OCI-M2 (cell line): ENCODE results near the gene E2F6.

ENCODE experiments used
- DNase-seq: peaks from one replicate; lab custom pipeline; 2025; ENCODE audit not compliant: unreplicated experiment; lab: John Stamatoyannopoulos, UW

E2F6 gene

DNA sequence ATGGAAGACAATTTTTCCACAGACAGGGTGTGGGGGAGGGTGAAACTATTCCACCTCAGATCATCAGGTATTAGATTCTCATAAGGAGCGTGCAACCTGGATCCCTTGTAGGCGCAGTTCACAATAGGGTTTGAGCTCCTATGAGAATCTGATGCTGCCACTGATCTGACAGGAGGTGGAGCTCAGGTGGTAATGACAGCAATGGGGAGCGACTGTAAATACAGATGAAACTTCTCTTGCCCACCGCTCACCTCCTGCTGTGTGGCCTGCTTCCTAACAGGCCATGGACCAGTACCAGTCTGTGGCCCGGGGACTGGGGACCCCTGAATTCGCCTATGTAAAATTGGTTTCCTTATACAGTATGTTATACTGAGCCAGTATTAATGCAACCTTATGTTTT lies 27.3 kb upstream of the E2F6 start:
- no peak for DNase-seq

DNA sequence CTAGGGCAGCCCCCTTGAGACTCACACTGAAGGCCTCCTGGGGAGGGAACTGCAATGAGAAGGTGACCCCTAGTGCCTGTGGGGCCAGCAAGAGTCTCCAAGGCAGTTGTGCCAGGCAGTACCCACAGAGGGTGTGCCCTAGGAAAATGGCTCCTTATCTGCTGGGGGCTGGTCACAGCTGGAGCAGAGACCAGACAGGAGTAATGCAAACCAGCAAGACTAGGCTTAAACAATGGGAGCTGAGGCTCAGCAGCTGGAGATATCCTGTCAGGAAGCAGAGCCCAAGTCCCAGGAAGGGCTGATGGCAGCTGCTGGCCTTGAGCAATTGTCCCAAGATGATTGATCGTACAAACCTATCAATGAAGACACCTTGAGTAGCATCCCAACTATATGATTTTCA lies 26.8 kb upstream of the E2F6 start:
- no peak for DNase-seq

DNA sequence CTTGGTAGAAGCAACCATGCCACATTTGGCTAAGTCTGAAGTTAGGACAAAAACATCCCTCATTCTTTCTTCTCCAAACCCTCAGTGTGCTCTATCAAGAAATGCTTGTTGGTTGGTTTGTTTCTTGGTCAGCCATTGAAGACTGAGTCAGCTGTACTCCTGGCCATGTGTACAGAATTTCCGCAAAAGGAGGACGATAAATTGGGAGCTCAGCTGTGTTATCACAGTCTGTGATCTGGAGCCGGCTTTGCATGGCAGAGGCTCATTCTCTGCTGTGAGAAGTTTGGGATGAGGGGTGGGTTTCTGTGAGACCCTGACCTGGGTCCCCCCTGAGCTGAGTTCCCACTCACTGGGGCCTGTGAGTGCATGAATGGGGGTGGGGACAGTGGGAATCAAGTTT lies 26.3 kb upstream of the E2F6 start:
- no peak for DNase-seq

DNA sequence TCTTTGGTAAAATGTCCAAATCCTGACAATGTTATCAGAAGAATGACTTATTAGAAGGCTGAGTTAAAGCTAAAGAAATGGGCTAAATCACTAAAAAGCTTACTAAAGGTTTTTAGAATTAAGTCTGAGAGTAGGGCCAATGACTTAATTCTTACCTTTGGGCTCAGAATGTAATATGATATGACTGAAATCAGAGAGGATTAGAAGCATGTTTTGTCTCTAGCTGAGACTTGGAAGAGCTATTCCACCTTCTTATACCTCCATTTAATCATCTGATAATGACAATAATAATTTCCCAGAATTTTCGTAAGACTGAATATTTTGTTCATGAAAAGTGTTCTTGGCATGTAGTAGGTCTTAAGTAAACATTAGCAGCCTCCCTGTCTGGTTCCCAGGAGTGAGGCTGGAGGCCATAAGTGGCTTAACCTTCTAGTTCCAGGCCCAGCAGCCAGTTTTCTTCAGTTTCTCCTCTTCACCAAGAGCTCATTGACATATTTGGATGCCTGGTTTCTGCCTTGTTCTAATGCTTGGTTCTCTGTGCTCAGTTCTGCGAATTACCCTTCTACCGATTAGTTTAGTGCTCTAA lies 25.5 kb upstream of the E2F6 start:
- no peak for DNase-seq

GRCh38 chr2:11490194-11490593 lies 24.2 kb upstream of the E2F6 start:
- DNase-seq, result no peak

- no peak for DNase-seq
Measured at GRCh38 chr2:11488809-11489208, 22.8 kb upstream of the E2F6 start.

DNA sequence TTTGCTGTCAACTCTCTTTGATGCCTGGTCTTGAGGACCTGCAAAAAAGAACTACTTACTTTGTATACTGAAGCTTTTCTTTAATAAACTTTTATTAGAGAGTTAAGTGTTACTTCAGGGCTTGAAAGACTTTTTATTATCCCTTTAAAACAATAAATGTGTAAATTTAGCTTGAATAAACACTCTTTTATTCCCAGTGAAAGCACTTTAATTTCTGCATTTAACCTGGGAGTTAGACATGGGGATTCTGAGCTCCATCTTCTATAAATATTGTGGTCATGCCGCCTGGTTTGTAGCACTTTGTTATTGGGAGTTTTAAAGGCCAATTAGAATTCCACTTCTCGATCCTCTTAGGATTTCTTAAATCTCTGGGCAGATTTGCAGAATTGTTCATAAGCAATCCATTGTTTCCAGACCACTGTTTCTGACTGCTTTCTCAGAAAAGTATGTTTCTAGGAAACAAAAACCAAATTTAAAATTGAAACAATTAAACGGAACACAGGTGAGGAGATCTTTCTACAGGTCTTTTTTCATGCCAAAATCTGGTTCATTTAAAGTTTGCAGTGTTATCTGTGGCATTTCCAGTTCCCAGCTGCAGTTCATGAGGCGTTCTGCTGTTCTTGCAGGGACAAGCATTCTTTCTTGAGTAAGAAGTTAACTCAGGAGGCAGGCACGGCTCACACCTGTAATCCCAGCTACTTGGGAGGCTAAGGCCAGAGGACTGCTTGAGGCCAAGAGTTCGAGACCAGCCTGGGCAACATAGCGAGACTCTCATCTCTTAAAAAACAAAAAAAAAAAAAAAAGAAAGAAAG lies 18.1 kb upstream of the E2F6 start:
- no peak for DNase-seq

- peak; percentile 12 for DNase-seq
Measured at GRCh38 chr2:11482473-11483035, 16.6 kb upstream of the E2F6 start.

DNA sequence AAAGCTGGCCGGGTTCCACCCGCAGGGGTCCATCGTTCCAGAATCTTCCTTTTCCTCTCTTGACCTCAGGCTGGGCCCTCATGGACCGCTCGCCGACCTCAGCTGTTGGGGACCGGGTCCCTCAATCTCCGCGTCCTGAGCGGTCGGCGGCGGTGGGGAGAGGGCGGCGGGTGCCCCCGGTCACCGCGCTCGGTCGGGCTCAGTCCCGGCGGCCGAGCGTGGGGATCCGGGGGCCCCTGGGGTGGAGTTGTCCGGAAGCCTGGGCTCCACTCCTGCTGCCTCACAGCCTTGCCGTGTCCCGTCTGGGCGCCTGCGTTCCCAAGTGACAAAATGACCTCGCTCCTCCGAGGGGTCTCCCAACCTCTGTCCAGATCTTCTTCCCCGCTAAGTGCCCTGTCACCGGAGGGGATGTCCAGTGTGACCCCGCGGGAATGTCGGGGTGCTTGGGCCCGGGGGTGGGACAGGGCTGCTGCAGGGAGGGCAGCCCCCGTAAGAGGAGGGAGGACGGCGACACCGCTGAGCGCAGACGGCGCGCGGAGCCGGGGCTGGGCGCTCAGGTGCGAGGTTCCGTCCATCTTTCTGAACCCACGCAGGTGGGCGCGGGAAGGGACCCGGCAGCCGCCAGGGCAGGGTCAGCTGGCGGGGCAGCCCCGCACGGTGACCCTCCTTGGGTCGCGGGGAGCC lies 16.0 kb upstream of the E2F6 start:
- DNase-seq, result no peak

DNA sequence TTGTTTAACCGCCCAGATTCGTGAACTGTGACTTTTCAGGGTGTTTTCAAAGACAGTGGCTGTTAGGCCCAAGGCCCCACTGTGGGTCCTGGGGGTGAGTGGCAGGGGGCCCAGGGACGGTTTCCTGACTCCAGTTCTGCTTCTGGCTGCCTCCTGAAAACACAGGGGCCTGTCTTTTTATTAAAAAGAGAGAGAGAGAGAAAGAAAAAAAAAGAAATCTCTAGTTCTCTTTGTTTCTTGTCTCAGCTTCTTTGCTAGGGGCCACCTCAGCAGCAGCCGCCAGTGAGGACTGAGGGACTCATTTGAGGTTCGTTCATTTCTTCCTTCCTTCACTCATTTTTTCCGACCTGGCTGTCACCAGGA lies 15.4 kb upstream of the E2F6 start:
- DNase-seq, result no peak

- DNase-seq, result no peak
Measured at GRCh38 chr2:11480859-11481258, 14.9 kb upstream of the E2F6 start.

- DNase-seq, result no peak
Measured at GRCh38 chr2:11480406-11480805, 14.4 kb upstream of the E2F6 start.

DNA sequence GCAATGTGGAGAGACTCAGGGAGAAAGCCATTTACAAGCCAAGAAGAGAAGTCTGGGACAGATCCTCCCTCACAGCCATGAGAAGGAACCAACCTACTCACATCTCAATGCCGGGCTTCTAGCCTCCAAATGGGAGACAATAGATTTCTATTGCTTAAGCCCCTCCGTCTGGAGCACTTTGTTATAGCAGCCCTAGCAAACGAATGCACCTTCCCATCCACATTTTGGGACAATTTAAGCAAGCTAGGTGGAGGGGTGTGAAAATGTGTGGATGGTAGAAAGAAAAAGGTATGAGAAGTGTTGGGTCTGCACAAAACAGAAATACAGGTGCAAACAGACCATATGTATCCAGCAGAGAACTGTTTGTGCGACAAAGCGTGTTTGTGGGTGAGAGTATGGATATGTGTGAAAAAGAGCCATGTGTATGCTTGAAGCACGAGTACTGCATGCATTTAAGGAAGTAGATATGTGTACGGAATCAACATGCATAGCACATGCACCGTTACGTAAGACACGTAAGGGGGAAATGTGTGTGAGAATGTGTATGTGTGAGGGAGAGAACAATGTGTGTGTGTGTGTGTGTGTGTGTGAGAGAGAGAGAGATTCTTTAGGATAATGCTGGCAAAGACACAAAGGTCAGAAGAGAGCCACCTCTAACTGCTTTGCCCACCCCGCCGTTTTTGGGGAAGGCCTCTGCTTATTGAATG lies 13.1 kb upstream of the E2F6 start:
- DNase-seq, result no peak

DNA sequence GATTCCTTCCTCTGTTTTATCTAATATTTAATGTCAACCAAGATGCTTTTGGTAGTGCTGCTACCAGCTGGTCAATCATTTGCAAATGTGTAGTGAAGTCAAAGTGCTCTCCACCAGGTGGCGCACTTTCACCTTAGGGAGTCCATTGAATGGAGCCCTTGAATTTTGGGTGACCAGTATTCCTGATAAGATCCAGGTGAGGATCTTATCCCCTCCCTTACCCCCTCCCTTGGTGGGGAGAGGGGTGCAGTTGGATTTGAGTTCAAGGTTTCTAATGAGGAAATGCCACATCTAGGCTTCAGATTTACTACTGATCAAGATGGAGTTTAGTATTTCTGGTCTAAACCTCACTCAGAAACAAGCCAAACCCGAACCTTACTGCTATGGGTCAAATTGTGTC lies 12.0 kb upstream of the E2F6 start:
- peak; percentile 45 for DNase-seq

DNA sequence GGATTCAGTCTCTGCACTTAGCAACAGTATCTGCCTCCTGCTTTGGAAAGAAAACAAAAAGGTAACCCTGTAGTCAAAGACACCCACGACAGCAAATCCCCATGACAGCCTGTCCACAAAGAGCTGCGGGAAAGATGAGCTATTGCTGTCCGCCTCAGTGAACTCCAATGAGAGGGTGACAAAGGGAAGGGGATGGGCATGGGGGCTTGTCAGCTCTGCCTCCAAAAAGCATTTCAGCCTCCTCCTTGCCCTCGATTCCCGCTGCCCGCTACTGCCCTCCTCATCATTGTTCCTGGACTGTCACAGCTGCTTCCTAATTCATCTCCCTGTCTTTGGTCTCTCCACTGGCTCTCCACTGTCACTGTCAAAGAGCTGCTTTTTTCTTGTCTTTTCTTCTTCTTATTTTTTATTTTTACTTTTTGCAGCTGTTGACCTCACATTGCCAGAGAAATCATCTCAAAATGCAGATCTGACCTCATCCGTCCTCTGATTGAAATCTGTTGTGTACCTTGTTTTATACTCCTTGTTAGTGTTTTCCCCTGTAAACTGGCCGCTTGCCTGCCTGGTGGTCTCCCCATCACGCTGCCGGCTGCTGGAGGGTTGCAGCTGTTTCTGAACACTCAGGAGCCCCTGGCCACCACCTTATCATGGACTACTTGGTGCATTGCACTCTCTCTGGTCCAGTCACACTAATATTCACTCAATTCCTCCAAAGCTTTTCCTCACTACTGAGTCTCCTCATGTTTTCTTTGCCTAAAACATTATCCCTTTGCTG lies 7.9 kb upstream of the E2F6 start:
- no peak for DNase-seq

- DNase-seq, result no peak
Measured at GRCh38 chr2:11467749-11468148, 1.8 kb upstream of the E2F6 start.

- no peak for DNase-seq
Measured at GRCh38 chr2:11467129-11467649, 1.2 kb upstream of the E2F6 start.

DNA sequence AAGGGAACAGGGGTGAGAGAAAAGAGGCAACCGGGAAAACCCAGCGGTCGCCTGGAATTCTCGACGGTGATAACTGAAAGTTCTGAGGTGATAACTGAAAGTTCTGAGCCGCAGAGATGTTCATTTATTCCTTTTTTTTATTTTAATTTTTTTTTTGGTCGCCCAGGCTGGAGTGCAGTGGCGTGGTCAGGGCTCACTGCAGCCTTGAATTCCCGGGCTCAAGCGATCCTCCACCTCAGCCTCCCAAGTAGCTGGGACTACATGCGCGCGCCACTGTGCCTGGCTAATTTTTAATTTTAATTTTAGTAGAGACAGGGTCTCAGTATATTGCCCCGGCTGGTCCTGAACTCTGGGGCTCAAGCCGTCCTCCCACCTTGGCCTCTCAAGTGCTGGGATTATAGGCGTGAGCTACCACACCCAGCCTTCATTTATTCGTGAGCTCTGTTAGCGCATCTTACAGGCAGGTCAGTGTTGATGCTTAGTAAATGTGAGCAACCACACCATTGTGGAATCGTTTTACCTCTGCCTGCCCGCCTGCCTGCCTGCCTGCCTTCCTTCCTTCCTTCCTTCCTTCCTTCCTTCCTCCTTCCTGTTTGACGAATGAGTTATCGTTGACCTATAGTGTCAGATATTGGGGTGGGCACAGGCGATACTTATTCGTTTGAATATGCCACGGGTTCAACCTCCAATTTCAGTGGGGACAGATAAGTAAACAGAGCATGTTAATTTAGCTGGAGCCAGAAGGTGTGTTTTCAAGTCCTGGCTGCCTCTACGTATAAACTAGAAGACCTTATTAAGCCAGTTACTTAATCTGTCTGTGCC lies 557 bp upstream of the E2F6 start:
- no peak for DNase-seq

GRCh38 chr2:11465110-11465484 lies 864 bp downstream of the E2F6 start:
- no peak for DNase-seq

- DNase-seq, result no peak
Measured at GRCh38 chr2:11459816-11460215, 6.1 kb downstream of the E2F6 start.
